HEK293T (cell line): ENCODE results near the gene ZNF487.
"Not testable (repeated sequence)": the region's sequence is repeated elsewhere in the genome, so short reads cannot be mapped to it uniquely, and the experiment has no call there.

Source experiments
- ELF4 ChIP-seq: fragments of 450-650 bp; IDR thresholded peaks from 2 replicates; pipeline ENCODE4 v1.6.1; 2017; ENCODE audit warnings: antibody characterized with exemption
- HDGF ChIP-seq: fragments of 450-650 bp; IDR thresholded peaks from 2 replicates; pipeline ENCODE4 v1.6.1; 2017; ENCODE audit warnings: antibody characterized with exemption, borderline replicate concordance
- L3MBTL2 ChIP-seq: fragments of 450-650 bp; conservative IDR thresholded peaks from 2 replicates; pipeline ENCODE4 v1.6.1; 2016; ENCODE audit warnings: mild to moderate bottlenecking
- SP1 ChIP-seq: fragments of 450-650 bp; IDR thresholded peaks from 2 replicates; pipeline ENCODE4 v1.6.1; 2017
- SUZ12 ChIP-seq: fragments of 450-650 bp; IDR thresholded peaks from 2 replicates; pipeline ENCODE4 v1.6.1; 2016; ENCODE audit warnings: mild to moderate bottlenecking

DNA sequence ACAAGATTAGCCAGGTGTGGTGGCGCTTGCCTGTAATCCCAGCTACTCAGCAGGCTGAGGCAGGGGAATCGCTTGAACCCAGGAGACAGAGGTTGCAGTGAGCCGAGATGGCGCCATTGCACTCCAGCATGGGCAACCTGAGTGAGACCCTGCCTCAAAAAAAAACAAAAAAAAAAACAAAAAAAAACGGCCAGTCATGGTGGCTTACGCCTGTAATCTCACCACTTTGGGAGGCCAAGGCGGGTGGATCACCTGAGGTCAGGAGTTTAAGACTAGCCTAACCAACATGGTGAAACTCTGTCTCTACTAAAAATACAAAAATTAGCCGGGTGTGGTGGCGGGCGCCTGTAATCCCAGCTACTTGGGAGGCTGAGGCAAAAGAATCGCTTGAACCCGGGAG lies 10.4 kb upstream of the ZNF487 start:
- not testable (repeated sequence) for TF ChIP-seq SP1, ELF4, L3MBTL2, HDGF, SUZ12
